Chondrocyte (in vitro differentiated cells): ENCODE measurements around the gene FHIT. TPM values are rescaled to one million over a fixed set of nuclear protein-coding genes. Genes with fewer than 3 reads are reported as not detected.
A peak's percentile ranks its signal among the peaks of the same experiment; 100 is the strongest.

Experiments
- DNase-seq: peaks from one replicate; pipeline ENCODE4 v3.0.0; 2021; ENCODE audit warnings: mixed read lengths, low spot score
- H3K27ac Mint-ChIP-seq: one replicate; pipeline ENCODE4 v1.8.0; 2021; ENCODE audit warnings: mild to moderate bottlenecking, moderate library complexity, mixed read lengths; ENCODE audit not compliant: unreplicated experiment
- H3K27me3 Mint-ChIP-seq: 2 replicates; pipeline ENCODE4 v1.8.0; 2021; ENCODE audit warnings: low read depth, mixed read lengths
- H3K36me3 Mint-ChIP-seq: 2 replicates; pipeline ENCODE4 v1.8.0; 2021; ENCODE audit warnings: low read depth, mixed read lengths
- H3K4me1 Mint-ChIP-seq: 2 replicates; pipeline ENCODE4 v1.8.0; 2021; ENCODE audit warnings: low read depth, mild to moderate bottlenecking, mixed read lengths
- H3K4me3 Mint-ChIP-seq: one replicate; pipeline ENCODE4 v1.8.0; 2021; ENCODE audit warnings: mild to moderate bottlenecking, moderate library complexity, mixed read lengths; ENCODE audit not compliant: unreplicated experiment
- H3K9me3 Mint-ChIP-seq: 2 replicates; pipeline ENCODE4 v1.8.0; 2021; ENCODE audit warnings: low read depth, mixed read lengths
- CTCF ChIP-seq: fragments of 200-600 bp; sonication (generic); IDR thresholded peaks from 2 replicates; pipeline ENCODE4 v1.5.0; 2021; ENCODE audit warnings: antibody characterized with exemption, mild to moderate bottlenecking, moderate library complexity
- total RNA-seq: library from RNA; stranded (reverse); gene quantifications from 3 replicates; pipeline ENCODE4 v1.2.1, GENCODE V29; 2021

The FHIT gene
- total RNA-seq, 1 donor from 2014 or later, result 3.8 TPM

- Mint-ChIP-seq H3K4me1 (no peaks in the 10 kb centered on the region), H3K9me3 (no peaks in the 10 kb centered on the region), H3K36me3 (no peaks in the 10 kb centered on the region), H3K27me3 (no peaks in the 10 kb centered on the region), H3K4me3 (no peak overlapping the region), H3K27ac (no peak overlapping the region)
- no peak for DNase-seq
- TF ChIP-seq CTCF, result no peak
Observed at GRCh38 chr3:60323651-60324050, 927.6 kb downstream of the FHIT start.

GRCh38 chr3:60323180-60323579, 928.1 kb downstream of the FHIT start:
- DNase-seq, result no peak
- Mint-ChIP-seq H3K27ac (no peak overlapping the region), H3K36me3 (no peaks in the 10 kb centered on the region), H3K4me3 (no peak overlapping the region), H3K27me3 (no peaks in the 10 kb centered on the region), H3K9me3 (no peaks in the 10 kb centered on the region), H3K4me1 (peaks cover 2% of the 10 kb centered on the region)
- peak; percentile 54 for TF ChIP-seq CTCF

- H3K27me3 Mint-ChIP-seq, result no peaks in the 10 kb centered on the region
- peaks cover 3% of the 10 kb centered on the region for H3K4me1 Mint-ChIP-seq
- no peak for DNase-seq
- H3K9me3 Mint-ChIP-seq, result no peaks in the 10 kb centered on the region
- no peaks in the 10 kb centered on the region for H3K36me3 Mint-ChIP-seq
- no peak for TF ChIP-seq CTCF
- H3K4me3 Mint-ChIP-seq, result no peak overlapping the region
- no peak overlapping the region for H3K27ac Mint-ChIP-seq
Observed at GRCh38 chr3:60322298-60322856, 928.9 kb downstream of the FHIT start.

- DNase-seq, result no peak
- Mint-ChIP-seq H3K36me3 (no peaks in the 10 kb centered on the region), H3K4me3 (no peak overlapping the region), H3K27ac (no peak overlapping the region), H3K4me1 (peaks cover 21% of the 10 kb centered on the region), H3K27me3 (no peaks in the 10 kb centered on the region), H3K9me3 (peaks cover 3% of the 10 kb centered on the region)
- TF ChIP-seq CTCF, result no peak
Observed at GRCh38 chr3:60319179-60319858, 931.9 kb downstream of the FHIT start.

- no peak overlapping the region for H3K4me3 Mint-ChIP-seq
- no peak for DNase-seq
- peak overlapping the region; percentile 37 for H3K27ac Mint-ChIP-seq
- no peak for TF ChIP-seq CTCF
- peaks cover 21% of the 10 kb centered on the region for H3K4me1 Mint-ChIP-seq
- peaks cover 3% of the 10 kb centered on the region for H3K9me3 Mint-ChIP-seq
- H3K36me3 Mint-ChIP-seq, result no peaks in the 10 kb centered on the region
- no peaks in the 10 kb centered on the region for H3K27me3 Mint-ChIP-seq
Observed at GRCh38 chr3:60316121-60316797, 935.0 kb downstream of the FHIT start.
